Activated B cell treated with CpG ODN at 0.5 μM for 24 hours (primary cell): ENCODE results near the gene MAN1B1. TPM values are rescaled to one million over a fixed set of nuclear protein-coding genes. Genes with fewer than 3 reads are reported as not detected.
"Not testable (repeated sequence)": the region's sequence is repeated elsewhere in the genome, so short reads cannot be mapped to it uniquely, and the experiment has no call there.

Source experiments
- ATAC-seq: fragments of 200-7000 bp; cut with Tn5 transposase; one replicate; pipeline ENCODE4 v1.10.0; 2021; ENCODE audit warnings: low read depth, mild to moderate bottlenecking, moderate library complexity
- CTCF ChIA-PET: fragments of 350-600 bp; sonication (Branson Sonifier 250); formaldehyde crosslinking; loops from one replicate; lab custom pipeline; 2021; ENCODE audit warnings: antibody characterized with exemption; lab: Charles Lee
- POLR2A ChIA-PET: fragments of 350-600 bp; sonication (Branson Sonifier 250); formaldehyde crosslinking; loops from one replicate; lab custom pipeline; 2021; ENCODE audit warnings: antibody characterized with exemption; lab: Charles Lee
- DNase-seq: peaks from one replicate; pipeline ENCODE4 v3.0.0; 2022
- H3K27ac Mint-ChIP-seq: one replicate; pipeline ENCODE4 v1.8.0; 2020; ENCODE audit warnings: mixed read lengths
- H3K27me3 Mint-ChIP-seq: one replicate; pipeline ENCODE4 v1.8.0; 2021; ENCODE audit warnings: mixed read lengths
- H3K36me3 Mint-ChIP-seq: one replicate; pipeline ENCODE4 v1.8.0; 2021; ENCODE audit warnings: low read depth, mixed read lengths
- H3K4me1 Mint-ChIP-seq: one replicate; pipeline ENCODE4 v1.8.0; 2021; ENCODE audit warnings: mixed read lengths
- H3K4me3 Mint-ChIP-seq: one replicate; pipeline ENCODE4 v1.8.0; 2020; ENCODE audit warnings: mild to moderate bottlenecking, mixed read lengths
- H3K9me3 Mint-ChIP-seq: one replicate; pipeline ENCODE4 v1.8.0; 2020; ENCODE audit warnings: mixed read lengths
- intact Hi-C: fragments of 100-400 bp; cut with micrococcal nuclease; formaldehyde crosslinking; loops from one replicate; pipeline ENCODE4 v1.15.1; 2024
- total RNA-seq: library from RNA; stranded (reverse); gene quantifications from 2 replicates; pipeline ENCODE4 v1.2.3, GENCODE V29; 2022
- TF ChIP-seq, protein P1 (sequence below): fragments of 200-600 bp; IDR thresholded peaks from one replicate; pipeline ENCODE4 v1.8.0; 2022; ENCODE audit warnings: antibody characterized with exemption, mild to moderate bottlenecking

The MAN1B1 gene
- total RNA-seq, 1 donor from 2014 or later = 37.7 TPM

DNA sequence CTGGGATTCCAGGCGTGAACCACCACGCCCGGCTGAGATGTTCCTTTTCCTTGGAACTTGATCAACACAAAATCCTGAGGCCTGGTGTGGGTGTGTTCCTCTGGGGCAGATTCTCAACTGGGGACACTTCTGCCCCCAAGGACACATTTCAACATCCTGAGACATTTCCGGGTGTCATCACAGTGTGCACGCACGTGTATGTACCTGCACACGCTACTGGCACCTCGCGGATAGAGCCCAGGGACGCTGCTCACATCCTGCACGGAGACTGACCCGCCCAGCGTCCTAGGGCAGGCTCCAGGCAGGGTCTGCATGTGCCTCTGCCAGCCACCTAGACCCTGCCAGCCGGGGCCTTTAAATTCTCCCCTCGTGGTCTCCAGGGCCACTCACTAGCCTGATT lies 24.4 kb upstream of the MAN1B1 start:
- DNase-seq (no peak), ATAC-seq (no peak)
- H3K9me3 Mint-ChIP-seq = no peaks in the 10 kb centered on the region
- peaks cover 3% of the 10 kb centered on the region for H3K4me1 Mint-ChIP-seq
- intact Hi-C loops = no loop called here
- TF ChIP-seq, protein P1, sequence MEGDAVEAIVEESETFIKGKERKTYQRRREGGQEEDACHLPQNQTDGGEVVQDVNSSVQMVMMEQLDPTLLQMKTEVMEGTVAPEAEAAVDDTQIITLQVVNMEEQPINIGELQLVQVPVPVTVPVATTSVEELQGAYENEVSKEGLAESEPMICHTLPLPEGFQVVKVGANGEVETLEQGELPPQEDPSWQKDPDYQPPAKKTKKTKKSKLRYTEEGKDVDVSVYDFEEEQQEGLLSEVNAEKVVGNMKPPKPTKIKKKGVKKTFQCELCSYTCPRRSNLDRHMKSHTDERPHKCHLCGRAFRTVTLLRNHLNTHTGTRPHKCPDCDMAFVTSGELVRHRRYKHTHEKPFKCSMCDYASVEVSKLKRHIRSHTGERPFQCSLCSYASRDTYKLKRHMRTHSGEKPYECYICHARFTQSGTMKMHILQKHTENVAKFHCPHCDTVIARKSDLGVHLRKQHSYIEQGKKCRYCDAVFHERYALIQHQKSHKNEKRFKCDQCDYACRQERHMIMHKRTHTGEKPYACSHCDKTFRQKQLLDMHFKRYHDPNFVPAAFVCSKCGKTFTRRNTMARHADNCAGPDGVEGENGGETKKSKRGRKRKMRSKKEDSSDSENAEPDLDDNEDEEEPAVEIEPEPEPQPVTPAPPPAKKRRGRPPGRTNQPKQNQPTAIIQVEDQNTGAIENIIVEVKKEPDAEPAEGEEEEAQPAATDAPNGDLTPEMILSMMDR = no peak
- ChIA-PET CTCF (no interaction called here), POLR2A (no interaction called here)
- H3K4me3 Mint-ChIP-seq = no peak overlapping the region
- H3K36me3 Mint-ChIP-seq = no peaks in the 10 kb centered on the region
- H3K27me3 Mint-ChIP-seq = peaks cover 2% of the 10 kb centered on the region
- no peak overlapping the region for H3K27ac Mint-ChIP-seq

DNA sequence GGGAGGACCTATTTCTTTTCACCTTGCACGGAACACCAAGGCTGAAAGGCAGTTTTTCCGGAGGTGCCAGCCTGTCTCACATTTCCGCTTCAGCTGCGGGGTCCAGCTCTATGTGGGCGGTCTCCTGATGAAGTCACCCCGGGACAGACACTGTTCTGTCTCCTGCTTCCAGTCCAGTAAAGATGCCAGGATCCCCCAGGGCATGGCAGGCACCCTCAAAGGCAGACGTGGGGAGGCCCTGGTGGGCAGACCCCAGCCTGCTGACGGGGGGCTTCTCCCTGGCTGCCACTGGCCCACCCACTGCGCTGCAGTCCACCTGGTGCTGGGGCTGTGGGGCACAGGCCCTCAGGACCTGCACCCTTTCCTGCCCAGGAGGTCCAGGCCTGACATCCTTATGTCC lies 24.0 kb upstream of the MAN1B1 start:
- POLR2A ChIA-PET, intact Hi-C loops: not testable (repeated sequence)
- CTCF ChIA-PET = interaction anchor here (2.1 kb wide), 1 partner anchor 16 kb away, joined by 12 read pairs; no protein-coding TSS in a partner anchor

DNA sequence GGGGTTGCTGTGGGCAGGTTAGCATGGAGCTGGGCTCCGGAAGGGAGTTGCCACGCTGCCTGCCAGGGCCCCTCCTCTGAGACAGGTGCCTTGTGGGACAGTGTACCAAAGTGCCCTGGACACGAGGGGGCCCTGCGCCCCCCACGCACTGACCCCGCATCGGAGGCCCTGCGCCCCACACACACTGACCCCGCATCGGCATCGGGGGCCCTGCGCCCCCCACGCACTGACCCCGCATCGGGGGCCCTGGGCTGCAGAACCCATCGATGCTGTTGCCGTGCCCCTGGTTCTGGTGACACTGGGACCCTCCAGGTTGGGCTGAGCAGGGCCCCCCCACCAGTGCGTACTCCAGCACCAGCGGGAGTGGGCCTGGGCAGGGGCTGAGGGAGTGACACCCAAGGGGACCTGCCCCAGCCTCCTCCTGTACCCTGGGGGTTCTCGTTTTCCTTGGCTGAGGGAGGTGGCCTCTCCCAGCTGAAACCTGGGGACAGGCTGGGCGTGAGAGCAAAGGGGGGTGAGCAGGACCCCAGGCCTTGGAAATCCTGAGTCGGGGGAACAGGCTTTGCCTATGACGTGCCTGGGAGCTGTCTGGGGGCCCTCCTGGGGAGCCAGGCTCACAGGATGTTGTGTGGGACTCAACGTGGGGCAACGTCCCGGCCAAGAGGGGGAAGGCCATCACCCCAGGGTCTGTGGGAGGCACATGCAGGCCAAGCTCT lies 23.3 kb upstream of the MAN1B1 start:
- CTCF ChIA-PET = interaction anchor here (0.6 to 2.1 kb wide), 7 partner anchors 13 to 115 kb away, joined by 3 to 12 read pairs (median 4); partner anchors contain the start of gene UAP1L1
- H3K9me3 Mint-ChIP-seq = no peaks in the 10 kb centered on the region
- H3K27ac Mint-ChIP-seq = no peak overlapping the region
- POLR2A ChIA-PET = no interaction called here
- no peaks in the 10 kb centered on the region for H3K36me3 Mint-ChIP-seq
- ATAC-seq (no peak), DNase-seq (no peak)
- H3K4me1 Mint-ChIP-seq = peaks cover 8% of the 10 kb centered on the region
- intact Hi-C loops = loop anchor here (1.0 kb wide), 1 partner anchor 276 kb away; no protein-coding TSS in a partner anchor
- H3K4me3 Mint-ChIP-seq = no peak overlapping the region
- peaks cover 6% of the 10 kb centered on the region for H3K27me3 Mint-ChIP-seq
- TF ChIP-seq, protein P1 = no peak

More for the DNA sequence above, 24.0 kb upstream of the MAN1B1 start:
- not testable (repeated sequence) for H3K27me3 Mint-ChIP-seq, DNase-seq, H3K4me1 Mint-ChIP-seq, ATAC-seq, H3K4me3 Mint-ChIP-seq, H3K27ac Mint-ChIP-seq, H3K9me3 Mint-ChIP-seq, H3K36me3 Mint-ChIP-seq

DNA sequence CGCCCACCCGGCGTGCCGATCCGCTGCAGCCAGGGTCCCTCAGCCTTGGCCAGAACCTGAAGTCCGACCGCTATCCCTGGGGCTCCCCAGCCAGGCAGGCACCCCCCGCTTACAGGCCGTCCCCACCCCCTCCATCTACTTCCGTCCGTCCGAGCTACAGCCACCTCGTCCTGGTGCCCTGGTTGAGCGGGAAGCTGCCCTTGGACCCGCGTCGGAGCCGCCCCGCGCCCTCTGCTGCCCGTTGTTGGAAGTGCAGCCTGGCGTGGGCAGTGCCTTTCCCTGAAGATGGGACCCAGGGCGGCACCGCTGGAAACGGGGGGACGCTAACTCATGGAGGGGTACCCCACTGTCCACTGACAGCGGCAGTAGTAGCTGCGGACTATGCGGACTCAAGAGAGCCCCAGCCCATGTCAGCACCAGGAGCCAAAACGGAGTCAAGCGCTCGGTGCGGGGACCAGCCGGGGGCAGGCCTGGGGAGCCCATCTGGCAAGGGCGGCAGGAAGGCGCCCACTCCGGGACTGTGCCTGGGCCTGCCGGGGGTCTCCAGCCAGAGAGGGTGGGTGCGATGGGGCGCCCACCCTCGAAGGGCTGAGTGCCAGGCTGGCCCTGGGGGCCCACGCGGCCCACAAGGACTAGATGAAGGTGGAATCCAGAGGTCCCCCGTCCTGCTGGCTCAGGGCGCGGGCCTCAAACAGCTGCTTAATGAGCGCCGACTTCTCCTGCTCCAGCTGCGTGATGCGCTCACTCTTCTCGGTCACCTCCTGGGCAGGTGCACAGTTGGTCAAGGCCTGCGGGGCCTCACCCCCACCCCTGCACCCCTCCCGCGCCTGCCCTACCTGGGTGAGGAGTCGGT lies 22.5 kb upstream of the MAN1B1 start:
- intact Hi-C loops = loop anchor here (1.0 kb wide), 1 partner anchor 277 kb away; no protein-coding TSS in a partner anchor
- H3K36me3 Mint-ChIP-seq = no peaks in the 10 kb centered on the region
- TF ChIP-seq, protein P1 = peak; percentile 87
- peaks cover 8% of the 10 kb centered on the region for H3K4me1 Mint-ChIP-seq
- ChIA-PET CTCF (interaction anchor here (0.6 to 2.1 kb wide), 8 partner anchors 12 to 116 kb away, joined by 3 to 12 read pairs (median 4); partner anchors contain the start of gene UAP1L1), POLR2A (interaction anchor here (0.6 kb wide), 1 partner anchor 22 kb away, joined by 14 read pairs; no protein-coding TSS in a partner anchor)
- H3K27me3 Mint-ChIP-seq = peaks cover 6% of the 10 kb centered on the region
- no peaks in the 10 kb centered on the region for H3K9me3 Mint-ChIP-seq
- ATAC-seq (peak; percentile 26), DNase-seq (peak; percentile 65)
- H3K27ac Mint-ChIP-seq = no peak overlapping the region
- no peak overlapping the region for H3K4me3 Mint-ChIP-seq

DNA sequence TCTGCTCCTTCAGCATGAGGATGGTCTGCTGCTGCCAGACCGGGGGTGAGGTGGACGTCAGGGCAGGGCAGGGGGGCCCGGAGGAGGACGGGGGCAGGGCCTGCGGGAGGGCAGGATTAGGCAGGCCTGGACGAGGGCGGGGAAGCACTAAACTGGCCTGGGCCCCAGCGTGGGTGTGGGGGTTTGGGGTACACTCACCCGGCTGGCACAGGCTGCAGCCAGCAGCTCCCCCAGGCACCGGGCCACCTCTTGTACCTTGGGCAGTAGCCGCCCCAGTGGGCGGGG lies 22.0 kb upstream of the MAN1B1 start:
- Mint-ChIP-seq H3K36me3 (no peaks in the 10 kb centered on the region), H3K4me1 (peaks cover 9% of the 10 kb centered on the region), H3K9me3 (no peaks in the 10 kb centered on the region), H3K27ac (no peak overlapping the region), H3K27me3 (peaks cover 6% of the 10 kb centered on the region), H3K4me3 (no peak overlapping the region)
- CTCF ChIA-PET = interaction anchor here (1.1 to 2.1 kb wide), 4 partner anchors 12 to 36 kb away, joined by 3 to 12 read pairs (median 5); partner anchors contain the start of gene UAP1L1
- DNase-seq (no peak), ATAC-seq (no peak)
- POLR2A ChIA-PET = interaction anchor here (0.6 kb wide), 1 partner anchor 22 kb away, joined by 14 read pairs; no protein-coding TSS in a partner anchor
- intact Hi-C loops = loop anchor here (1.0 to 5.0 kb wide), 2 partner anchors 38 to 278 kb away; partner anchors contain the start of gene ABCA2
- TF ChIP-seq, protein P1 = no peak
